ENCODE results near the gene LRRC1. TPM values are rescaled to one million over a fixed set of nuclear protein-coding genes. Genes with fewer than 3 reads are reported as not detected.

Gene LRRC1
- total and polyA plus RNA-seq, 4 donors, result 0.36 to 6.4 (median 0.94) TPM

GRCh38 chr6:53808302-53808881, 13.6 kb downstream of the LRRC1 start:
- H3K4me1 ChIP-seq (ENCODE audit: control insufficient read depth in 4 of 4, insufficient read depth in 4 of 4, low read length in 3 of 4), result peaks cover 0 to 4% (median 0%) of the 10 kb centered on the region in 4 donors
- H3K27ac ChIP-seq (ENCODE audit: low read depth in 1 of 2, low read length in 2 of 2), result no peak overlapping the region
- DNase-seq (ENCODE audit: low spot score), result no peak
- H3K27me3 ChIP-seq (ENCODE audit: control insufficient read depth in 4 of 4, insufficient read depth in 4 of 4, low read length in 3 of 4), result no peaks in the 10 kb centered on the region
- H3K9ac ChIP-seq (ENCODE audit: low read depth in 1 of 2, low read length in 2 of 2), result no peak overlapping the region
- peaks cover 0 to 2% (median 0%) of the 10 kb centered on the region in 4 donors for H3K9me3 ChIP-seq (ENCODE audit: control insufficient read depth in 4 of 4, low read length in 3 of 4)
- no peak for TF ChIP-seq TAF1 (conservative IDR thresholded peaks at IDR 0.05)
- no peak for TF ChIP-seq RXRA (IDR thresholded peaks at IDR 0.05)
- TF ChIP-seq MAX (IDR thresholded peaks at IDR 0.05), result no peak
- no peak for TF ChIP-seq EGR1 (IDR thresholded peaks at IDR 0.05; ENCODE audit: low read depth in 2 of 2)
- no peak for TF ChIP-seq FOXA1 (IDR thresholded peaks at IDR 0.05)
- TF ChIP-seq RAD21 (IDR thresholded peaks at IDR 0.05), result no peak
- TF ChIP-seq GABPA (IDR thresholded peaks at IDR 0.05 in 1 of 2, conservative IDR thresholded peaks at IDR 0.05 in 1 of 2), result no peak
- no peak for TF ChIP-seq ATF3 (IDR thresholded peaks at IDR 0.05)
- TF ChIP-seq CTCF (IDR thresholded peaks at IDR 0.05; ENCODE audit: low read depth, low read length, missing input control), result no peak
- no peak for TF ChIP-seq HNF4G (IDR thresholded peaks at IDR 0.05)
- TF ChIP-seq ZBTB33 (IDR thresholded peaks at IDR 0.05), result no peak
- TF ChIP-seq JUND (IDR thresholded peaks at IDR 0.05), result no peak
- TF ChIP-seq NR2F2 (IDR thresholded peaks at IDR 0.05), result no peak
- H3K36me3 ChIP-seq (ENCODE audit: control insufficient read depth in 4 of 4, insufficient read depth in 3 of 4, low read depth in 1 of 4, low read length in 3 of 4), result no peaks in the 10 kb centered on the region
- H3K4me3 ChIP-seq (ENCODE audit: low read depth in 1 of 3, low read length in 3 of 3), result no peak overlapping the region

GRCh38 chr6:53809691-53810090, 14.9 kb downstream of the LRRC1 start:
- DNase-seq (ENCODE audit: low spot score), result no peak
- Histone ChIP-seq H3K4me1 (ENCODE audit: control insufficient read depth in 4 of 4, insufficient read depth in 4 of 4, low read length in 3 of 4) (peaks cover 0 to 4% (median 0%) of the 10 kb centered on the region in 4 donors), H3K27ac (ENCODE audit: low read depth in 1 of 2, low read length in 2 of 2) (no peak overlapping the region), H3K4me3 (ENCODE audit: low read depth in 1 of 3, low read length in 3 of 3) (no peak overlapping the region), H3K9me3 (ENCODE audit: control insufficient read depth in 4 of 4, low read length in 3 of 4) (peaks cover 0 to 2% (median 0%) of the 10 kb centered on the region in 4 donors), H3K27me3 (ENCODE audit: control insufficient read depth in 4 of 4, insufficient read depth in 4 of 4, low read length in 3 of 4) (no peaks in the 10 kb centered on the region), H3K9ac (ENCODE audit: low read depth in 1 of 2, low read length in 2 of 2) (no peak overlapping the region), H3K36me3 (ENCODE audit: control insufficient read depth in 4 of 4, insufficient read depth in 3 of 4, low read depth in 1 of 4, low read length in 3 of 4) (no peaks in the 10 kb centered on the region)
- no peak for TF ChIP-seq EGR1 (IDR thresholded peaks at IDR 0.05; ENCODE audit: low read depth in 2 of 2)
- TF ChIP-seq ATF3 (IDR thresholded peaks at IDR 0.05), result no peak
- TF ChIP-seq GABPA (IDR thresholded peaks at IDR 0.05 in 1 of 2, conservative IDR thresholded peaks at IDR 0.05 in 1 of 2), result no peak
- no peak for TF ChIP-seq HNF4G (IDR thresholded peaks at IDR 0.05)
- 96% methylated on average over 3 of the region's 3 CpGs for WGBS

All from liver (tissue), 9 donors.